B cell (primary cell): ENCODE measurements around the gene TMPRSS13. TPM values are rescaled to one million over a fixed set of nuclear protein-coding genes. Genes with fewer than 3 reads are reported as not detected.

ENCODE experiments used
- ATAC-seq: fragments of 200-7000 bp; cut with Tn5 transposase; one replicate; pipeline ENCODE4 v1.10.0; 2021; ENCODE audit warnings: low read depth, mild to moderate bottlenecking, moderate number of reproducible peaks, moderate library complexity
- CTCF ChIA-PET: fragments of 350-600 bp; sonication (Branson Sonifier 250); formaldehyde crosslinking; loops from one replicate; lab custom pipeline; 2021; ENCODE audit warnings: antibody characterized with exemption, inconsistent platforms; lab: Charles Lee
- POLR2A ChIA-PET: fragments of 350-600 bp; sonication (Branson Sonifier 250); formaldehyde crosslinking; loops from one replicate; lab custom pipeline; 2021; ENCODE audit warnings: antibody characterized with exemption; lab: Charles Lee
- DNase-seq: peaks from one replicate; pipeline ENCODE4 v3.0.0; 2013
- H2AFZ ChIP-seq: 2 replicates; pipeline ENCODE4 v1.6.1; 2012; ENCODE audit warnings: mild to moderate bottlenecking, low read depth, low read length; ENCODE audit not compliant: insufficient read depth, poor library complexity, severe bottlenecking
- H3K27ac ChIP-seq, 2 donors: 1 replicate in 1 of 2; 2 replicates in 1 of 2; pipeline ENCODE4 v1.5.1; 2012 to 2013; ENCODE audit warnings: low read length in 2 of 2, mild to moderate bottlenecking in 2 of 2, moderate library complexity in 1 of 2
- H3K27me3 ChIP-seq, 4 experiments: fragments of 200-600 bp in 1 of 4; sonication (generic) in 1 of 4; replicated peaks in 1 of 4; 1 replicate in 2 of 4; 2 replicates in 2 of 4; pipeline versions ENCODE4 v1.6.1 to v1.7.0; 2013 to 2016; ENCODE audit warnings: low read length in 3 of 4, mild to moderate bottlenecking in 2 of 4, mixed read lengths in 1 of 4, moderate library complexity in 1 of 4; ENCODE audit not compliant: insufficient read depth in 4 of 4, control insufficient read depth in 3 of 4; ENCODE audit errors: control extremely low read depth in 1 of 4
- H3K36me3 ChIP-seq, 2 experiments: replicated peaks in 1 of 2; 1 replicate in 1 of 2; 2 replicates in 1 of 2; pipeline versions ENCODE4 v1.6.1 to v1.7.1; 2013; ENCODE audit warnings: low read length in 1 of 2; ENCODE audit not compliant: insufficient read depth in 2 of 2, control insufficient read depth in 1 of 2; ENCODE audit errors: control extremely low read depth in 1 of 2, extremely low read depth in 1 of 2
- H3K4me1 ChIP-seq, 2 donors: fragments of 200-600 bp in 1 of 2; sonication (generic) in 1 of 2; 1 replicate in 1 of 2; 2 replicates in 1 of 2; pipeline versions ENCODE4 v1.5.1 to v1.6.1; 2013 to 2017; ENCODE audit warnings: low read length in 2 of 2; ENCODE audit not compliant: control insufficient read depth in 2 of 2, insufficient read depth in 2 of 2
- H3K4me2 ChIP-seq: replicated peaks from 2 replicates; pipeline ENCODE3; 2012; ENCODE audit warnings: mild to moderate bottlenecking, low read depth, low read length; ENCODE audit not compliant: poor library complexity, severe bottlenecking
- H3K4me3 ChIP-seq, 5 experiments: fragments of 200-600 bp in 1 of 5; sonication (generic) in 1 of 5; 1 replicate in 3 of 5; 2 replicates in 2 of 5; pipeline versions ENCODE4 v1.5.1 to v1.7.0; 2011 to 2016; ENCODE audit warnings: low read length in 4 of 5, mild to moderate bottlenecking in 4 of 5, low read depth in 2 of 5, control low read depth in 1 of 5, moderate library complexity in 1 of 5; ENCODE audit not compliant: insufficient read depth in 1 of 5; ENCODE audit errors: control extremely low read depth in 1 of 5, extremely low read depth in 1 of 5
- H3K79me2 ChIP-seq: fragments of 200-600 bp; sonication (generic); one replicate; pipeline ENCODE4 v1.6.0; 2016; ENCODE audit warnings: low read length; ENCODE audit not compliant: control insufficient read depth, insufficient read depth
- H3K9ac ChIP-seq: fragments of 200-600 bp; sonication (generic); 2 replicates; pipeline ENCODE4 v1.6.1; 2017; ENCODE audit warnings: mild to moderate bottlenecking, low read length, moderate library complexity
- H3K9me3 ChIP-seq, 3 donors: one replicate each; pipeline versions ENCODE4 v1.6.1 to v1.7.1; 2013; ENCODE audit warnings: low read length in 2 of 3; ENCODE audit not compliant: control insufficient read depth in 2 of 3, insufficient read depth in 1 of 3; ENCODE audit errors: control extremely low read depth in 1 of 3
- H4K20me1 ChIP-seq: 2 replicates; pipeline ENCODE4 v1.6.0; 2012; ENCODE audit warnings: mild to moderate bottlenecking, low read length; ENCODE audit not compliant: insufficient read depth, control insufficient read depth, poor library complexity, severe bottlenecking
- H3K27ac Mint-ChIP-seq: one replicate; pipeline ENCODE4 v1.8.0; 2021; ENCODE audit warnings: mixed read lengths
- H3K27me3 Mint-ChIP-seq: one replicate; pipeline ENCODE4 v1.8.0; 2021; ENCODE audit warnings: mixed read lengths
- H3K4me1 Mint-ChIP-seq: one replicate; pipeline ENCODE4 v1.8.0; 2021; ENCODE audit warnings: mixed read lengths
- H3K4me3 Mint-ChIP-seq: one replicate; pipeline ENCODE4 v1.8.0; 2021; ENCODE audit warnings: mixed read lengths
- H3K9me3 Mint-ChIP-seq: one replicate; pipeline ENCODE4 v1.8.0; 2022; ENCODE audit warnings: mixed read lengths; ENCODE audit not compliant: insufficient read depth
- EZH2 ChIP-seq: IDR thresholded peaks from 2 replicates; pipeline ENCODE4 v1.6.1; 2012; ENCODE audit warnings: borderline replicate concordance, low read depth, mild to moderate bottlenecking, moderate library complexity, low read length; ENCODE audit not compliant: insufficient read depth, poor library complexity, severe bottlenecking
- WGBS: methylation state at CpG from one replicate; pipeline ENCODE4 v1.1.5; 2013; ENCODE audit warnings: missing lambda C conversion rate; ENCODE audit not compliant: insufficient coverage; 5-methylcytosine and 5-hydroxymethylcytosine counted together
- intact Hi-C: fragments of 100-400 bp; cut with micrococcal nuclease; formaldehyde crosslinking; loops from one replicate; pipeline ENCODE4 v1.10.0; 2022
- polyA plus RNA-seq: library from polyadenylated mRNA; depleted of rRNA; stranded (reverse); fragments of >200 nt; gene quantifications from 2 replicates; pipeline ENCODE4 v1.2.3, GENCODE V29; 2012
- total RNA-seq, 2 donors: library from RNA; stranded (reverse); fragments of 120-200 nt in 1 of 2; gene quantifications; 1 replicate in 1 of 2; 2 replicates in 1 of 2; pipeline versions ENCODE4 v1.2.3 to v1.2.4, GENCODE V29; 2013 to 2022
- TF ChIP-seq, protein P1 (sequence below): fragments of 200-600 bp; IDR thresholded peaks from one replicate; pipeline ENCODE4 v1.8.0; 2022; ENCODE audit warnings: antibody characterized with exemption, mild to moderate bottlenecking

Gene TMPRSS13
- total and polyA plus RNA-seq, 2 donors (not counting 1 experiment from before 2014, with no cell fraction given) = 2.4 to 8.0 TPM

DNA sequence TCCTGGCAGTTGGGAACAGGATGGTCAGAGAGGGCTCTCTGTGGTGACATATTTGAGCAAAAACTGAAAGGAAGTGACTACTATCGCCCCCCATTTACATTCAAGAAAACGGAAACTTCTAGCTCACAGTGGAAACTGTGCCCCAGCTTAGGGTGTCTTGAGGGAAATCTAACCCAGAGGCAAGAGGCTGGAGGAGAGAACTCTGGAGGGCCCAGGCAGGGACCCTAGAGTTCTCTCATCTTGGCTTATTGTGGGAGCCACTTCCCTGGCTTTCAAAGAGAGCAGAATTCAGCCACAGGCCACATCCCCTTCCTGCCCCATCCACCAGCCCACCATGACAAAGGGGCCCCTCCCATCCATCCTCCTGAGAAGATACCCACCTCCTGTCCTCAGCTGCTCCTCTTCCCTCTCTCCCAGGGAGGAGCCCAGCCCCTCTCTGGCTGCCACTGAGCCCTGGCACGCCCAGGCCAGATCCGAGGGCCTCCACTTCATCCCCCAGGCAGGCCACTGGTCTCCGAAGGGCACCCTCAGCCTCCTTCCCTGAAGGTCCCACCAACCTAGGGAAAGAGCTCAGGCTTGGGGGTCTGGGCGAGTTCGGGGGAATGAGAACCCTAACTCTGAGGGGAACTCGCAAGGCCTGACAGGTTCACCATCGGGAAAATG lies 1.6 kb upstream of the TMPRSS13 start:
- Histone ChIP-seq H3K4me2 (peak overlapping the region; percentile 35), H3K4me1 (peaks cover 11 to 20% of the 10 kb centered on the region in 2 donors), H3K79me2 (no peaks in the 10 kb centered on the region), H3K27ac (no peak overlapping the region), H3K4me3 (no peak overlapping the region), H3K36me3 (no peaks in the 10 kb centered on the region), H3K9ac (no peak overlapping the region), H3K9me3 (no peaks in the 10 kb centered on the region), H4K20me1 (no peaks in the 10 kb centered on the region), H2AFZ (peak overlapping the region; percentile 45), H3K27me3 (no peaks in the 10 kb centered on the region)
- DNase-seq = no peak
- H3K4me3 Mint-ChIP-seq = no peak overlapping the region
- peaks cover 11% of the 10 kb centered on the region for H3K27me3 Mint-ChIP-seq
- POLR2A ChIA-PET = no interaction called here
- TF ChIP-seq EZH2 = no peak
- TF ChIP-seq, protein P1, sequence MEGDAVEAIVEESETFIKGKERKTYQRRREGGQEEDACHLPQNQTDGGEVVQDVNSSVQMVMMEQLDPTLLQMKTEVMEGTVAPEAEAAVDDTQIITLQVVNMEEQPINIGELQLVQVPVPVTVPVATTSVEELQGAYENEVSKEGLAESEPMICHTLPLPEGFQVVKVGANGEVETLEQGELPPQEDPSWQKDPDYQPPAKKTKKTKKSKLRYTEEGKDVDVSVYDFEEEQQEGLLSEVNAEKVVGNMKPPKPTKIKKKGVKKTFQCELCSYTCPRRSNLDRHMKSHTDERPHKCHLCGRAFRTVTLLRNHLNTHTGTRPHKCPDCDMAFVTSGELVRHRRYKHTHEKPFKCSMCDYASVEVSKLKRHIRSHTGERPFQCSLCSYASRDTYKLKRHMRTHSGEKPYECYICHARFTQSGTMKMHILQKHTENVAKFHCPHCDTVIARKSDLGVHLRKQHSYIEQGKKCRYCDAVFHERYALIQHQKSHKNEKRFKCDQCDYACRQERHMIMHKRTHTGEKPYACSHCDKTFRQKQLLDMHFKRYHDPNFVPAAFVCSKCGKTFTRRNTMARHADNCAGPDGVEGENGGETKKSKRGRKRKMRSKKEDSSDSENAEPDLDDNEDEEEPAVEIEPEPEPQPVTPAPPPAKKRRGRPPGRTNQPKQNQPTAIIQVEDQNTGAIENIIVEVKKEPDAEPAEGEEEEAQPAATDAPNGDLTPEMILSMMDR = no peak
- WGBS = 71% methylated on average over 7 of the region's 9 CpGs
- no peaks in the 10 kb centered on the region for H3K9me3 Mint-ChIP-seq
- intact Hi-C loops = no loop called here
- CTCF ChIA-PET = interaction anchor here (0.6 to 1.7 kb wide), 4 partner anchors 9 to 123 kb away, joined by 3 to 5 read pairs (median 4); no protein-coding TSS in a partner anchor
- H3K27ac Mint-ChIP-seq = no peak overlapping the region
- no peak for ATAC-seq
- H3K4me1 Mint-ChIP-seq = peaks cover 16% of the 10 kb centered on the region

DNA sequence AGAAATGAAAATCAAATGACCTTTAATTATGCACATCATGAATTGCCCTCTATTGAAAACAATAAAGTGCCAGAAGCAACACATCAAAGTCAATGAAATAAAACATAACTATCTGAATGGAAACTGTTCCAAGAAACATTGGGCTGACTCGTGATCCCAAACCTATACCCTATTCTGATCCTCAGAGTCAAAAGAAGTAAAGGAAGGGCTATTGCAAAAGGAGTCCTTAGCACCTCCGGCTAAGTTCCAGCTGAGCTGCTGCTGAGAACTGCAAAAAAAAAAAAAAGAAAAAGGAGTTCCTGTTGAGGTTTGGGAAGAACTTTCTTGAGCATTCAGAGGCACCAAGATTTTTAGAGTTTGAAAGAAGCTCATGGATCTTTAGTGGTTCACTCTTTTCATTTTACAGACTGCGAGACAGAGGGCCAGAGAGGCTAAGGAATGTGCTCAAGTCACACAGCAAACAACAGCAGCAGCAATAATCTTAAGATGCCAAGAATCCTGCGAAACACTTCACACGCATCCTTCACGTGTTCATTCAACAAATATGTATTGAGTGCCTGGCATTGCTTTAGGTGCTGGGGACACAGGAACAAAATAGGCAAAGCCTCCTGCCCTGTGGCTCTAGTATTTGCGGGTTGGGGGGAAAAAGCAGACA lies 841 bp upstream of the TMPRSS13 start:
- Mint-ChIP-seq H3K4me1 (peaks cover 16% of the 10 kb centered on the region), H3K4me3 (no peak overlapping the region), H3K27ac (no peak overlapping the region), H3K27me3 (peaks cover 11% of the 10 kb centered on the region), H3K9me3 (no peaks in the 10 kb centered on the region)
- intact Hi-C loops = no loop called here
- ATAC-seq (no peak), DNase-seq (no peak)
- Histone ChIP-seq H3K9ac (no peak overlapping the region), H3K36me3 (no peaks in the 10 kb centered on the region), H3K9me3 (no peaks in the 10 kb centered on the region), H3K79me2 (no peaks in the 10 kb centered on the region), H3K4me2 (peak overlapping the region; percentile 35), H2AFZ (peak overlapping the region; percentile 45), H3K27ac (no peak overlapping the region), H3K4me1 (peaks cover 11 to 20% of the 10 kb centered on the region in 2 donors), H4K20me1 (no peaks in the 10 kb centered on the region), H3K4me3 (no peak overlapping the region), H3K27me3 (no peaks in the 10 kb centered on the region)
- POLR2A ChIA-PET = no interaction called here
- TF ChIP-seq, protein P1 = no peak
- TF ChIP-seq EZH2 = no peak
- CTCF ChIA-PET = interaction anchor here (0.7 to 1.8 kb wide), 3 partner anchors 17 to 127 kb away, joined by 4 to 5 read pairs (median 4); no protein-coding TSS in a partner anchor
- WGBS = no CpG with 5 or more reads among the region's 7 CpGs
